HG03378 (cell line): ENCODE results near the gene KCNB1.

Experiments
- ATAC-seq: cut with Tn5 transposase; IDR thresholded peaks from one replicate; pipeline ENCODE4 v1.9.1; 2021; ENCODE audit warnings: mild to moderate bottlenecking, moderate library complexity; ENCODE audit not compliant: unreplicated experiment

Gene KCNB1

DNA sequence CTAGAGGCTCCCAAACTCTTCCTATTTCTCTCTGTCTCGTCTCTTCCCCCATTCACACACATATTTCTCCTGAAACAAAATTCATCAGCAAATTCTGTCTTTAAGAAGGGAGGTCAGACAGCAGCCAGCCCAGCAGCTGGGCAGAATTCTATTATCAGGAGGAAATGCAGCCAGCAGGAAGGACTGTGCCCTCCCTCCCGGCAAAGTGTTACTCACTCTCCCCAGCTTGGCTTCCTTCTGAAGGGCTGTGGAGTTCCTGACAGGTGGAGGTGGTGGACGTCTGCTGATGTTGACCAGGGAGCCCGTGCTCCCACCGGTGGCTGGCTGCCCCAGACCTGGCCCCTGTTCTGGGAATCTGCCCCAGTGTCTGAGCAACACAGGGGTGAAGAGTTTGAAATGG is 37.3 kb downstream of the KCNB1 start:
- ATAC-seq = no peak

DNA sequence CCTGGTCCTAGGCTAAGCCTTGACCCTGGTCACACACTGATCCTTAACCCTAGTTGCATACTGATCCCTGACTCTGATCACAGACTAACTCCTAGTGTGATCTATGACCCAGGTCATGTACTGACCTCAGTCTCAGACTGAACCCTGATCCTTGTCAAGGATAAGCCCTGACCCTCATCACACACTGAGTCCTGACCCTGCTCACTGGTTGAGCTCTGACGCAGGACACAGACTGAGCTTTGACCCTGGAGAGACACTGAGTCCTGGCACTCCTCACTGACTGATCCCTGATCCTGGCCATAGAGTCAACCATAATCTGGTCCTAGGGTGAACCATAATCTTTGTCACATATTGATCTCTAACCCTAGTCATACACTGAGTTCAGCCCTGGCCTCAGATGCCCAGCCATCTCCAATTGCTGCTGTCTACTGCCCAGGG is 37.9 kb downstream of the KCNB1 start:
- no peak for ATAC-seq

GRCh38 chr20:49437057-49437456 is 45.4 kb downstream of the KCNB1 start:
- no peak for ATAC-seq

- no peak for ATAC-seq
These were observed 46.8 kb downstream of the KCNB1 start for GRCh38 chr20:49435639-49436038.

- no peak for ATAC-seq
These were observed 49.1 kb downstream of the KCNB1 start for GRCh38 chr20:49433333-49433732.

DNA sequence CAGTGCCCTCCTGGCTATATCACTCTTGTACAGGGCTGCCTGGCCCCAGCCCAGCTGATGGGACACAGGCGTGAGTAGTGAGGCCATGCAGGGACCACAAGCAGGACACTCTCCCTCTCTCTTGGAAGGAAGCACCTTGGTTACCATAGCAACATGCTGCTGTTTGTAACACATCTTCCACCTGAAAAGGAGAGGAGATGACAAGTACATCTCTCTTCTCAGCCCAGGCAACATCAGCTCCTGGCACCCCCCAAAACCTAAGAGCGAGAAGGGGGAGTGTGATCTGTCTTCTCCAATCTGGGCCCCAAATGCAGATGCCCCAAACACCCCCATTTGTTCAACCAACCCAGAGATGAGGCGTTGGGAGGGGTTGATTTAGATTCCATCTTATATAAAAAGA is 49.9 kb downstream of the KCNB1 start:
- ATAC-seq = no peak

- ATAC-seq = no peak
These were observed 51.1 kb downstream of the KCNB1 start for GRCh38 chr20:49431329-49431728.

GRCh38 chr20:49430320-49430719 is 52.1 kb downstream of the KCNB1 start:
- no peak for ATAC-seq

DNA sequence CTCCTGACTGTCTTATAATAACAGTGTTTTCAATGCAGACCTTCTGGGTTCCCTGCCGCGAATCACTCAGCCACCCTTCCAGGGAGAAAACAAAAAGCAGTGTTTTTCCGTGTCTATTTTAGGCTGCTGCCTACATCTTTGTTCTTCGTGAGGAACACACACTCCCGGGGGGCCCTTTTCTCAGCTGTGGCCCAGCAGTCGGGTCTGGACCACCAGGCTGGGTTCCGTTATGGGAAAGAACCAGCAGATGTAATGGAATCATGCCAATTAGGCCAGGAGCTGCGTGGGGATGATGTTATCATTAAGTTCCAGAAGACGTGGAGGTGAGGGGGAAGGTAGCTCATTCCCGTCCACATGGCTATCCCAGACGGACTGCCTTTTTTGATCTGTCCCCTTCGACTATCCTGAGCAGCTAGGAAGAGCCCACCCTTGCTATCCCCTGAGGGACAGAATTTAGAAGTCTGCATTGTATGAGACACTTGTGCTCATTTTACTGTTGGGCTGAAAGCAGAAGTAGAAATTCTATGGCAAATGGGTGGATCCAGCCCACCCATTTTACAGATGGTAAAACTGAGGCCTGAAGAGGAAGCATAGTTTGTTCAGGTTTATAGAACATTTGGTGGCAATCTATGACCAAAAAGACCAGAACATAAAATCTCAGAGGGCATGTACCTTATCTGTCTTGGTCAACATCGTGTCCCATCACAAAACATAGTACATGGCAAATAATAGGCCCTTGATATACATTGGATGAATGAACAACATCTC is 54.5 kb downstream of the KCNB1 start:
- ATAC-seq = no peak

DNA sequence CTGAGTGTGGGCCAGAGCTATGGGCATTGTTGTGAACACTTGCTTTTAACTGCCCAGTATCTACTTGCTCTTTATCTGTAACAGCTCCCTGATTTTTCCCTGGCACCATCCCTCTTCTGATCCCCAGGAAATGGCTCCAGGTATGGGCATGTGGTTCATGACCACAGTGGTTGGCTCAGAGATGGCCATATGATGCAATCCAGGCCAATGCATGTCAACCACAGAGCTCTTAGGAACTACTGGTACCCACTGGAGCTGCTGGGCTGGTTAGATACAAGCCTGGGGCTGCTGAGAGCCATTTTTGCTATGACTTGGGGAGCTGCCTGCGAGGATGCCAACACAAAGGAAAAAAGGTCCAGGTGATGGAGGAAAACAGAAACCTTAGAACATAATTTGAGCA is 55.6 kb downstream of the KCNB1 start:
- no peak for ATAC-seq

- ATAC-seq = no peak
These were observed 56.1 kb downstream of the KCNB1 start for GRCh38 chr20:49426395-49426794.

DNA sequence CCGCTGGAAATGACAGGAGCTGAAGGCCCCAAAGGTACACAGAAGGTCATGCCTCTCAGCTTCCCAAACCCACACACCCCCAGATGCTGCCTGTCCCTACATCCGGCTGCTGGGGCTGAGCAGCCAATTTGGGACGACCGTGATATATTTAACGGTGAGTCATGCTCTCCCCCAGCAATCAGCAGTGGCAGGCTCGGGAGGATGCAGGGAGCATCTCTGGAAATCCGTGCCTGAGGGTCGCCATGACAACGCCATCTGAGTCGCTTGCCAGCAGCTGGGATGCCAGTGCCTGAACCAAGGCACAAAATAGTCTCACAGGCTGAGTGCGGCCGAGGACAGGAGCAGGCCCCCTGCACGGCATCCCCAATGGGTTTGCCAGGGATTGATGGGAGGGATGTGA is 57.9 kb downstream of the KCNB1 start:
- ATAC-seq = no peak

GRCh38 chr20:49422161-49422560 is 60.3 kb downstream of the KCNB1 start:
- no peak for ATAC-seq

- no peak for ATAC-seq
These were observed 61.6 kb downstream of the KCNB1 start for GRCh38 chr20:49420811-49421295.

DNA sequence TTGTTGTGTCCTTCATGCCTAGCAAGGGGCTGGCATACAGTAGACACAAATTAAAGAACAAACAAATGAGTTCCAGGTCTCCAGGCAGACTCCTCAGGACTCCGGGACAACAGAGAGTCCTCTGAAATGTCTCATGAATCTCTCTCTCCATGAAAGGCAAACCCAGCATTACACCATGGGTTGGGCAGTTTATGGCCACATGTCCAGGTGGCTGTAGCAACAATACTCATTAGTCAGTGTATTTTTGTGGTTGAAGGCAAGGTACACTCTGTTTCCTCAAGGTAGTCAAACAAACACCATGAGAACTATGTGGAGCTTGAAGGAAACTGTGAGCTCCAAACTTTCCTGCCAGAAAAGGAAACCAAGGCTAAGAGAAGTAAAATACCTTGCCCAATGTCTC is 62.2 kb downstream of the KCNB1 start:
- ATAC-seq = no peak

- ATAC-seq = no peak
These were observed 62.7 kb downstream of the KCNB1 start for GRCh38 chr20:49419785-49420184.

- ATAC-seq = no peak
These were observed 63.7 kb downstream of the KCNB1 start for GRCh38 chr20:49418809-49419208.

GRCh38 chr20:49417843-49418555 is 64.5 kb downstream of the KCNB1 start:
- no peak for ATAC-seq

GRCh38 chr20:49415668-49416044 is 66.8 kb downstream of the KCNB1 start:
- ATAC-seq = no peak

DNA sequence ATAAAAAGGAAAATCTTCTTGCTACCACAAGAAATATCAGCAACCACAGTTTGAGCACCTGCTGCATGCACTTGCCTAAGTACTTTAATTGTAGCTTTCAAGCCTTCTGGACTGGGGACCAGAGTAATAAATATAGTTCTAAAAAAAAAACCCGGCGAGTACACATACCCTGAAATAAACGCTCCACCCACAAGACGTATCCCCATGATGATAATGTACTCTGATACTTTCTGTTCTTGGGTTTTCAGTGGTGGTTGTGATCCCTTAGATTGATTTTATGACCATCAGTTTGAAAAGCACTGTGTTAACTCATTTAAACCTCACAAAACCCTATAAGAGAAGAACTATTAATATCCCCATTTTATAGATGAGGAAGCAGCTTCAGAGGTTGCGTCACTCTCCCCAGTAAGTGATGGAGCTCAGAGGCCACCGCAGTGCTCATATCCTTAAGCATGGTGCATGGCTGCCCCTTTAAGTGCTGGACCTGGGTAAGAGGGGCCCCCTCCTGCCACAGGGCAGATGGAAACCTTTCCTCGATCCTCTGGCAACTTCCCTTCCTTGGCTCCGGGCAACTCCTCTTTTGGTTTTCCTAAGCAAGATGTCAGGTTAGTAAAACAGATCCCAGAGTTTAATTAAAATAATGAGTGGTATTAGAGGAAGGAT is 67.3 kb downstream of the KCNB1 start:
- no peak for ATAC-seq

DNA sequence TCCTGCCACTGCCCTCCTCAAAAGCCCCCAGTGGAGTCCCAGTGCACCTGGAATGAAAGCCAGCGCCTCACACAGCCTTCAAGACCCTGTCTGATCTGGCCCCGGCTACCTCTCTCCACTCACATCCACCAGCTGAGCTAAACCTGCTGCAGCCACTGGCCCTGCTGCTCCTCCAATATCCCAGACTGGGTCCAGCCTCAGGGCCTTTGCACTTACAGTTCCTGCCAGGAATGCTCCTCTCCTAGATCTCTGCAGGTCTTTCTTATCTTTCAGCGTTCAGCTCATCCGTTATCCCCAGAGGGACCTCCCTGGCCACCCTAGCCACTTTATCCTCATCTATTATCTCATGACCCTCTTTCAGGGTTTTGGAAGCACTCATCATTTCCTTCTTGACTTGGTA is 68.8 kb downstream of the KCNB1 start:
- no peak for ATAC-seq

- ATAC-seq = no peak
These were observed 69.5 kb downstream of the KCNB1 start for GRCh38 chr20:49412953-49413352.
